Right ventricle myocardium superior (tissue), 1 donor: ENCODE measurements around the gene VPS8. TPM values are rescaled to one million over a fixed set of nuclear protein-coding genes. Genes with fewer than 3 reads are reported as not detected.
"Not testable (repeated sequence)": the region's sequence is repeated elsewhere in the genome, so short reads cannot be mapped to it uniquely, and the experiment has no call there.

ENCODE experiments used
- ATAC-seq: fragments of 200-7000 bp; cut with Tn5 transposase; one replicate; pipeline ENCODE4 v1.9.1; 2020; ENCODE audit warnings: mild to moderate bottlenecking; ENCODE audit not compliant: poor library complexity
- DNase-seq: peaks from one replicate; pipeline ENCODE4 v3.0.0-alpha.2; 2020
- intact Hi-C: fragments of 100-400 bp; cut with DNase I; formaldehyde crosslinking; loops from one replicate; pipeline ENCODE4 v1.11.2; 2022
- total RNA-seq: library from RNA; stranded (reverse); fragmentation: NEBNext Ultra II Directional; extraction: Animal tissue kit (Norgen Biotek cat#: 25700); gene quantifications from one replicate; pipeline ENCODE4 v1.2.1, GENCODE V29; 2021
- donor health status: DM: no; HTN: yes; CAD: no; lungs with severe emphysema.

Gene VPS8
- total RNA-seq, 1 donor from 2014 or later: 51.5 TPM

DNA sequence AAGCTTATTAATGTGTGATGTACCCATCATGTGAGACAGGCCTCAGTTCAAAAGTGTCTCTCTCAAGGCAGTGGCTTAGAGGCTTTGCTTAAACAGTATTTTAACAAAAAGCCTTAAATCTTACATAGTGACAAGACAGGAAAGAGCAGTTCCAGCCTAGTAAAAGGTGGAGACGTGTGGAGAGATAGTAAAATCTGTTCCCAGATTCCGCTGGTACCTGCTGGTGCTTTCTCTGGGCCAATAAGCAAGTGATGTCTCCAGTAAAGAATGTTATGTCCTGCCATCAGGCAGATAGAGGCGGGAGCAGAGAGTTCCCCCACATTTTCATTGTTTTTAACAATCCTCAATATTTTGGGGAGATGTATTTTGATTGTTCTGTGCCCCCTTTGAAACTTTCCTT lies 135.0 kb downstream of the VPS8 start:
- intact Hi-C loops: no loop called here
- ATAC-seq: no peak
- no peak for DNase-seq

DNA sequence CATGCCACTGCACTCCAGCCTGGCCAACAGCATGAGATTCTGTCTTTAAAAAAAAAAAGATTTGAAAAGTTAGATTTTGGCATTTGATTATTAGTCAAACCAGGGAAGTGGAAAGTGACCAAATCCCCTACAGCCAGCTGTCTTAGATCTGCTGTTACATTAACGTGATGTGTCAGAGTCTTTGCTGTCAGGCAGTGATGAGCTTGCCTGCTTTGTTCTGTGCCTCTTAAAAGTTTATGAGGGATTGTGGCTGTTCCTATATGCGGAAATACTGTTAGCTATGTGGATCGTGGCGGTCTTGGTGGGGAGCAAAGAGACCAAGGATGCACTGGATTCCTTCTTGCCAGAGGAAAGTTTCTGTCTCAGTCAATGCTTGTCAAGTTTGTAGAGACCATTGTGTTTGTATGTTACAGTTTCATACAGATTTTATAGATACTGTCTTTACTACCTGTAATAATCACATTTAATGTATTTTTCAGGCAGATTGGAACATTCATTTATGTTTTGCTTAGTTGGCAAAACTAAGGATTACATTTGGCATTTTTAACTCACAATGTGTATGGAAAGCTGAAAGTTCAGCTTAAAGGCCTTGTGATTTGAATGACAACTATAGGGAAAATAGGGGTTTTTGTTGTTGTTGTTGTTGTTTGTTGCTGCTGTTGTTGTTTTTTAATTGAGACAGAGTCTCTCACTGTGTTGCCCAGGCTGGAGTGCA lies 137.4 kb downstream of the VPS8 start:
- ATAC-seq (no peak), DNase-seq (no peak)
- intact Hi-C loops: no loop called here

DNA sequence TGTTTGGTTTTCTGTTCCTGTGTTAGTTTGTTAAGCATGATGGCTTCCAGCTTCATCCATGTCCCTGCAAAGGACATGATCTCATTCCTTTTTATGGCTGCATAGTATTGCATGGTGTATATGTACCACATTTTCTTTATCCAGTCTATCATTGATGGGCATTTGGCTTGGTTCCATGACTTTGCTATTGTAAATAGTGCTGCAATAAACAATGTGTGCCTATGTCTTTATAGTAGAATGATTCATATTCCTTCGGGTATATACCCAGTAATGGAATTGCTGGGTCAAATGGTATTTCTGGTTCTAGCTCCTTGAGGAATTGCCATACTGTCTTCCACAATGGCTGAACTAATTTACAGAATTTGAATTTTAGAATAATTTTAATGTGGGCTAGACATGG lies 138.8 kb downstream of the VPS8 start:
- intact Hi-C loops, ATAC-seq, DNase-seq: not testable (repeated sequence)

DNA sequence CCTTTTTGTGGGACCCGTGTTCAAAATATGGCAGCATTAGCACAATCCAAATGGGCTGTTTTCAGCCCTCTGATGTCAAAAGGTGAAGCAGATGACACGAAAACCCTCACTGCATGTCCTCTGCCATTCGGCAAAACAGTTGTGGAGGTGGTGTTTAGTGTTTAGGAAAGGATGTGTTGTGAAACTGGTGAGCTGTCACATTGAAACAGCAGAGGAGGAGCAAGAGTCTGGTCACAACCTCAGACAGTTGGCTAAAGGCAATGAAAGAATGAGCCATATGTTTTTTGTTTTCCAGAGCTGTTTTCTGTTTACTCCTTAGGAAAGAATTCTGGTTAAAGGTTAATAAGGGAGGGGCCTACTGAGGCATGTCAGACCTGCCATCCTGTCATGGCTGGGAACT lies 140.7 kb downstream of the VPS8 start:
- intact Hi-C loops: no loop called here
- ATAC-seq: no peak
- DNase-seq: no peak

DNA sequence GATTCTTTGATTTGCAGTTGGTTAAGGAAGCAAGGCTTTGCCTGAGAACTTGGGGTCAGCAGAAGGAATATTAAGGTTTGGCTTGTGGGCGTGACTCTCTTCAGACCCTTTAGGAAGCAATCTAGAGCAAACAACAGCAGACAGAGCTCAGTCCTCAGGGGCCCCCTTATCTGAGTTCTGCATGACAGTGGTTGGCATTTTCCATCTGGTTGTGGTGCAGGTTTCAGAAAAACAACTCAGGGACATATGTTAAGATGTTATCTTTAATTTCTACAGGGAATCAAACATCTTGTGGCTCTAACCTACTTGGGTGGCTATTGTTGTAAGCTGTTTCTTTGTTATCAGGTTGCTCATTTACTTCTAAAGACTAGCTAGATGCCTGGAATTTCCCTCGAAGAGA lies 141.4 kb downstream of the VPS8 start:
- intact Hi-C loops: no loop called here
- ATAC-seq (no peak), DNase-seq (no peak)

DNA sequence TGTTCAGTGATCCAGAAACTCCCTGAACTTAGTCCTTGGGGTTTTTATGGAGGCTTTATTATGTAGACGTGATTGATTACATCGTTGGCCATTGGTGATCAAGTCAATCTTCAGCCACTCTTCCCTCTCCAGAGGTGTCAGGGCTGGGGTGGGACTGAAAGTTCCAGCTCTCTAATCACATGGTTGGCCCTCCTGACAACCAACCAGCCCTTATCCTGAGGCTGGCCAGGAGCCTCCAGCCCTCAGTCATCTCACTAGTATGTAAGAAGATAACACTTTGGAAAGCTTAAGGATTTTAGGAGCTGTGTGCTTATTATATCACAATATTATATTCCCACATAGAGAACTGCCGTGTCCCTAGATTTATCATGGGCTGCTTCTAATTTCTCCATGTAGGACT lies 142.3 kb downstream of the VPS8 start:
- DNase-seq: peak; percentile 41
- intact Hi-C loops: no loop called here
- ATAC-seq: peak; percentile 88

DNA sequence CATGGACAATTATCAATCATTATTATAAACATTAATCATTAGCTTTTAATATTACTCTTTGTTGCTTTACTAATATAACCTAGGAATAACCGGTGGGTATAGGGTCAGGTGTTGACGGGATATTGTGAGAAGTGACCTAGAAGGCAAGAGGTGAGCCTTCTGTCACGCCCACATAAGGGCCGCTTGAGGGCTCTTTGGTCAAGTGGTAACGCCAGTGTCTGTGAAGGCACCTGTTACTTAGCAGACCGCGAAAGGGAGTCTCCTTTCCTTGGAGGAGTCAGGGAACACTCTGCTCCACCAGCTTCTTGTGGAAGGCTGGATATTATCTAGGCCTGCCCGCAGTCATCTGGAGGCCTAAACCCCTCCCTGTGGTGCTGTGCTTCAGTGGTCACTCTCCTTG lies 142.9 kb downstream of the VPS8 start:
- DNase-seq, intact Hi-C loops, ATAC-seq: not testable (repeated sequence)

DNA sequence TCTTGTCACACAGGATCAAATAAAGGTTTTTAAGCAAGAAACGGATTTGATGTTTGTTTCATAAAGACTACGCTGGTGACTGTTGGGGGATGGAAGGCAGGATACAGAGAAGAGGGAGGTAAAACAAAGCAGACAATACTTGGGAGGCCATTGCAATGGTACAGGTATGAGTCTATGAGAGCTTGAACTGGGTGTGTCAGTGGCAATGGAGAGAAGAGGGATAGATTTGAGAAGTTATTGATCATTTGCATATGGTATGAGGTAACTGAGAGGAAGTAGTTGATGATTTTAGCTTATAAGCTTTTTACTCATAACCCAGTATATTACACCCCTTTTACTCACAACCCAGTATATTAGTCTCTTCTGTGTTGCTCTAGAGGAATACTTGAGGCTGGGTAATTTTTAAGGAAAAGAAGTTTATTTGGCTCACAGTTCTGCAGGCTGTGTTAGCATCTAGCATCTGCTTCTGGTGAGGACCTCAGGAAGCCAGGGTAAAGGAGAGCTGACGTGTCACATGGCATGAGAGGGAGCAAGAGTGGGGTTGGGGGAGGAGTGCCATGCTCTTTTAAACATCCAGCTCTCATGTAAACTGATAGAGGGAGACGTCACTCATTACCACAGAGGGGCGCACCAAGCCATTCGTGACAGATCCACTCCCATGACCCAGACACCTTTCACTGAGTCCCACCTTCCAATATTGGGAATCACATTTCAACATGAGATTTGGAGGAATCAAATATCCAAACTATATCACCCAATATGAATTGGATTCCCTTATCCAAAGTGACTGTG lies 153.9 kb downstream of the VPS8 start:
- DNase-seq (no peak), ATAC-seq (no peak)
- intact Hi-C loops: no loop called here

DNA sequence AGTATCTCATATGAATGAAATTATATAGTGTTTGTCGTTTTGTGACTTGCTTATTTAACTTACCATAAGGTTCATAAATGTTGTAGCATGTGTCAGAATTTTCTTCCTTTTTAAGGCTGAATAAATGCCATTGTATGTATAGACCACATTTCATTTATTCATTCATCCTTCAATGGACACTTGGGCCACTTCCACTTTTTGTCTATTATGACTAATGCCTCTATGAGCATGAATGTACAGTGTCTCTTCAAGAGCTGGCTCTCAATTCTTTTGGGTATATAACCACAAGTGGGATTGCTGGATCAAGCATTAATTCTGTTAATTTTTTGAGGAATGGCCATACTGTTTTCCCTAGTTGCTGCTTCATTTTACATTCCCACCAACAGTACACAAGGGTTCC lies 156.1 kb downstream of the VPS8 start:
- intact Hi-C loops: no loop called here
- DNase-seq: no peak
- ATAC-seq: no peak

DNA sequence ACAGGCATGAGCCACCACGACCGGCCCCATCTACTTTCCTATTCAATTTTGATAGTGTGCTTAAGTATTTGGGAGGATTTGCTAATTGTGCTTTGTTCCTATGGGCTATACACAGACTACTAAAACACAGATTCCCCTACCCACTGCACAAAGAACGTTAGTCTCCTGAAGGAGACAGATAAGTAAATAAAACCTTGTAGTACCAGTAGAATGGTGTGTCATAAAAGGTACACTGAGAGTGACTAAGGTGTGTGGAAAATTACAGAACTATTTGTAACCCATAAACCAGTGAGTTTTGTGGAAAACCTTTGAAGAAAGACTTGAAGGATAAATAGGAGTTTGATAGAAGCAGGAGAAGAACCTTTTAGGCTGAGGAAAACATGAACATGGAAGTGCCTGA lies 158.2 kb downstream of the VPS8 start:
- intact Hi-C loops: no loop called here
- no peak for ATAC-seq
- DNase-seq: no peak

DNA sequence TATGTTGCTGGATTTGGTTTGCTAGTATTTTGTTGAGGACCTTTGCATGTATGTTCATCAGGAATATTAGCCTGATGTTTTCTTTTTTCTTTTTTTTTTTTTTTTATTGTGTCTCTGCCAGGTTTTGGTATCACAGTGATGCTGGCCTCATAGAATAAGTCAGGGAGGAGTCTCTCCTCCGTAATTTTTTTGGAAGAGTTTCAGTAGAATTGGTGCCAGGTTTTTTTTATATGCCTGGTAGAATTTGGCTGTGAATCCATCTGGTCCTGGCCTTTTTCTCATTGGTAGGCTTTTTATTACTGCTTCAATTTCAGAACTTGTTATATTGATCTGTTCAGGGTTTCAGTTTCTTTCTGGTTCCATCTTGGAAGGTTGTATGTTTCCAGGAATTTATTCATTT lies 165.8 kb downstream of the VPS8 start:
- ATAC-seq: no peak
- DNase-seq: no peak
- intact Hi-C loops: no loop called here

DNA sequence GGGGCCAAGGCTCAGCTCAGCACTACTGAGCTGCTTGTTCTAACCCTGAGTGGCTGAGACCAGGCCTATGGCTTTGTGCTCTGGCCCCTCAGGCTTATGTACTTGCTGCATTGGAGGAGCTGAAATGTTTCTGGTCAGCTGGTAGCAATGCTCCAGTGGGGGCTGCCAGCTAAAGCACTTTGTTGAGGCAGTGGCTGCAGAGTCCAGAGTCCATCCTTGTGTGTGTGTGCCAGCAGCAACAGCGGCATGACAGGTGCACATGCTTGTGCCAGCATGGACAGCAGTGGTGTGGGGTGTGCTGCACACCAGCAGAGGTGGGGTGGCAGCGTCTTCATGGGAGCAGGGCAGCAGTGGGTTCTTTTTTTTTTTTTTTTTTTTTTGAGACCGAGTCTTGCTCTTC lies 169.1 kb downstream of the VPS8 start:
- intact Hi-C loops: no loop called here
- no peak for DNase-seq
- peak; percentile 18 for ATAC-seq

DNA sequence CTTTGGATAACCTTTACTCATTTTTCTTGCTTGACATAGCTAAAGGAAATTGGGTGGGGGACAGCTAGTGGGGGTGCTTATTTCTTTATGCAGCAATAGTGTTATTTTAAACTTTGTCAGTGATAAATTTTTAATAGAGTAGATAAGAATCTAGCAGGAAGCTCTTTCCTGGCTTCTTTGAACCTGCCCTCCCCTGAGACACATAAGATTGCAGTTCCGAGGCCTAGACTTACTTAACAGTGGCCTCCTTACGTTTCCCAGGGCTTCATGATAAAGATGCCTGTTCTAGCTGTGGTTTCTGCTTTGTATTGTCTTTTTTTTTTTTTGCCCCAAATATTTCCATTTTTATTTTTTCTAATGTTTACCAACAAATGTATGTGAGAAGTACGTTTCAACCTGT lies 170.1 kb downstream of the VPS8 start:
- ATAC-seq (no peak), DNase-seq (no peak)
- intact Hi-C loops: no loop called here

DNA sequence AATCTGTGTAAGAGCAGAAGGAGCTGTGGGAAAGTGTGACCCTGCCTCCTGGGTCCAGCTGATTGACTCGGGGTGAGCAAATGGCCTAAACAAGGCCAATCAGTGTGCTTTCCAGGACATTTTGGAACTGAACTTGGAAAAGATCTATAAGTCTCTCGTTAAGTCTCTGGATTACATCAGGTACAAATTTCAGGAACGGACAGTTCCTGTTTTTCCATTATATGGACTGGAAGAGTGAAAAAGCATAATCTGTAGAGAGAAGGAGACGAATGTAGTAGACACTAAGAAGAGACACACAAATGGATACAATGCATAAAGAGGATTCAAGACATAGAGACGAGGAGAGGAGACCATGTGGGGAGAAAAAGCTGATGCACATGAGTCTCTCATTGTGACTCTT lies 173.6 kb downstream of the VPS8 start:
- no peak for ATAC-seq
- intact Hi-C loops: no loop called here
- DNase-seq: no peak

DNA sequence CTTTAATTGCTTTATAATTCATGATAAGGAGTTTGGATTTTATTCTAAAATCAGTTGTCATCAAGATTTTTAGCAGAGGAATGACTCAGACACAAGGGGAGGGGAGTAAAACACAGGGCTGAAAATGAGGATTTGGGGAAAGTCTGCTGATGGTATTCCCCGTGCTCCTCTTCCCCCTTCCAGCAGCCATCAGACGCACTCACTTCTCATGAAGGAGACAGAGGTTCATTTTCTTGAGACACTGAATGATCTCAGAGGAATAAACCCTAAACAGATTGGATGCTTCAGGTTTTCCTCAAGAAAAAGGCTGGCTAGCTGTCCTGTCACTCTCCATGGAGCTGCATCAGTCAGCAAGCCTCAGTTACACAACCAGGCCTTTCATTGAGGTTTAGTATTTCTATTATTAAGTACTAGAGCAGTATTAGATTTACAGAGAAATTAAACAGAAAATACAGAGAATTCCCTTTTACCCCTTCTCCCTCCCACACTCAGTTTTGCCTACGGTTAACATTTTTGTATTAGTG lies 174.5 kb downstream of the VPS8 start:
- no peak for ATAC-seq
- DNase-seq: no peak
- intact Hi-C loops: no loop called here

DNA sequence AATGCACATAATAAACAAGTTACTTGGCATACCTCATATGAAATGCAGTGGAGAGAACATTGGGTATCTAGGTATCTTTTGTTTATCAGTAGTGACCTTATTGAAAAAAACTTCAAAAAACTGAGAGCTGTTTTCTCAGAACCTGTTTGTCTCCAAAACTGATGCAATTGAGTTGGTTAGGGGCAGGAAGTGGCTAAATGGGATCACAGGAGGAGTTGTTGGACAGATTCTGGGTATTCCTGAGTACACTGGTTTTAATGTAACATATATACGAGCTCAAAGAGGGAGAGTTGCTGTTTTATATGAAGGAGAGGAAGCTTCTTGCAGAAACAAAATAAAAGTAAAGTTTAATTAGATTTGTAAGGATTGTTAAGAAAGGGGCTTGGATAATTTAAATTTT lies 181.4 kb downstream of the VPS8 start:
- DNase-seq: no peak
- no peak for ATAC-seq
- intact Hi-C loops: no loop called here

DNA sequence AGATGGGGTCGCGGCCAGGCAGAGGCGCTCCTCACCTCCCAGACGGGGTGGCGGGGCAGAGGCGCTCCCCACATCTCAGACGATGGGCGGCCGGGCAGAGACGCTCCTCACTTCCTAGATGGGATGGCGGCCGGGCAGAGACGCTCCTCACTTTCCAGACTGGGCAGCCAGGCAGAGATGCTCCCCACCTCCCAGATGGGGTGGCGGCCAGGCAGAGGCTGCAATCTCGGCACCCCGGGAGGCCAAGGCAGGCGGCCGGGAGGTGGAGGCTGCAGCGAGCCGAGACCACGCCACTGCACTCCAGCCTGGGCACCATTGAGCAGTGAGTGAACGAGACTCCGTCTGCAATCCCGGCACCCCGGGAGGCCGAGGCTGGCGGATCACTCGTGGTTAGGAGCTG lies 191.9 kb downstream of the VPS8 start:
- DNase-seq, ATAC-seq, intact Hi-C loops: not testable (repeated sequence)

DNA sequence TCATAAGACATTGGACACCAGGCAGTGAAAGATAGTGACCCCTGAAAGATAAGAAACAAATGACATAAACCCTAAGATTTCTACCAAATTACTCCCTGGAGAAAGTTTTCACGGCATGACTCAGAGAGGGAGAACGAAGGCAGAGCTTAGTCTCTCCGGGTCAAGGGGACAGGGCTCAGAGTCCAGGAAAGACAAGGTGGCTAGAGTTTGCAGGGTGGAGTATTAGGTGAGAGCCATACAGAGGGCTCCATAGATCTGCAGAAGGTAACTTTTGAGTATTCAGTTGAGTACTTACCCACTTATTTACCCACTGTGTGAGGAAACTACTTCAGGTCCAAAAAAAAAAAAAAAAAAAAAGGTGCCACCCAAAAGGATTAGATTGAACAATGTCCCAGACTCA lies 197.7 kb downstream of the VPS8 start:
- intact Hi-C loops: no loop called here
- ATAC-seq (no peak), DNase-seq (no peak)

DNA sequence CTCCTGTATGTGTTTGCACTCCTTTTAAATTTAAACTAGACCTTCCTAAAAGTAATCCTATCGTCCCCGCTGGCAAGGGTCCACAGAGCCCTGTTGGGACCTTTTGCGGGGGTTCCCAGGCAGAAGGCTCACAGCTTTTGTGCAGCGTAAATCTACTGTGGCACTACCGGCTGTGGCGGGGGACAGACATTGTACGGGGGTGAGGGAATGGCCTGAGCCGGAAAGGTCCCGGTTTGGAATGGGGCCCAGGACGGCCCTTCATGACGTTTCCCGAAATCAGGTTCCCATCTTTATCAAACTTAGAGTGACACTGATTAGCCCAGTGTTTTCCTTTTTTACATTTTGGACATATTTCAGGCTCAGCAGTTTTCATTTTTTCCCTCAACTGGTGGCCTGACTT lies 205.6 kb downstream of the VPS8 start:
- ATAC-seq, intact Hi-C loops, DNase-seq: not testable (repeated sequence)

DNA sequence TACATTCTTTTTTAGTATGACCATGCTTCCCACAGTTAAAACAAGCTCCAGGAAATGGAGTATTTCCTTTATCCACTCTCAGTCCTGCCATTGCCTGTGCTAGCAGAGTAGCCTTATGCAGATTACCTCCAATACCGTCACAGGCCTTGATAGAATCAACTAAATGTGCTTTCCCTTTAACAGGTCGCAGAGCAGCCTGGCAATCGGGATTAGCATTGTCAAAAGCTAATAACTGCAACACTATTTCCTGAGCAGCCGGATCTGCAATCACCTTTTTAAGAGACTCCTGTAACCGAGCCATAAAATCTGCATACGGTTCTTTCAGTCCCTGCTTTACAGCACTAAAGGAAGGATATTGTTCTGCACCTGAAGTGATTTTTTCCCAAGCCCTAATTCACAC lies 206.0 kb downstream of the VPS8 start:
- ATAC-seq, DNase-seq, intact Hi-C loops: not testable (repeated sequence)
